ENCODE measurements around the gene RIMKLA. TPM values are rescaled to one million over a fixed set of nuclear protein-coding genes. Genes with fewer than 3 reads are reported as not detected.

RIMKLA gene
- total and polyA plus RNA-seq, 2 of the 13 experiments (the other 11 are each of a cell fraction or from before 2014, with no cell fraction given): 2.5 to 3.8 TPM

DNA sequence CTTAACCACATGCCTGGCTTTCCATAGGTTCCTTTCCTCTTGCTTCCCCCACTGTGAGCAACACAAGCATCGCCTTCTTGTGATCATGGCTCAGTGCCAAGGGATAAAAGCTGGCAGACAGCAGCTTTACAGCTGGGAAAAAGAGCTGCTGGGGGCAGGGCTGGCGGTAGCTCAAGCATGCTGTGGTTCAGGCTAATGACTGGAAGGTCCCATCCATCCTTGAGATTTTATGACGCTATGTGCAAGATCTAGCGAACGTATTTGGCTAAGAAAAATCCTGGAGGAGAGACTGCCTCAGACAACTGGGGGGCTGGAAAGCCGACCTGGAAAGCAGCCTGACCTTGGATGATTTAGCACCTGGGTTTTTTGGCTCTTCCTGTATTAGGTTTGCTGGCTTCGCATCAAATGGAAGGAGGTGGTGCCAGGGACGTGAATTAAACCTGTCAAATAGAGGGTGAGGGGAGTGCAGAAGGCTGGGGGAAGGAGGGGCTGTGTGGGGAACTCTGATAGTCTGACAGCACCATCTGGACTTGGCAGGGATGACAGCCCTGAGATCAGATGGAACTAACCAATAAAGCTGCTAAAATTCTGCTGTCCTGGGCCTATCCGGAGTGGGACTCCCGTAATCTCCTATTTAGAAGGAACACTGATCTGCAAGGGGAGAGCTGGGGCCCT, 40.5 kb downstream of the RIMKLA start:
- POLR2A ChIA-PET: no interaction called here
- ATAC-seq (no peak), DNase-seq (ENCODE audit: low spot score) (no peak), FAIRE-seq (no peak)
- H4K20me1 ChIP-seq (ENCODE audit: insufficient read depth, low read length): no peaks in the 10 kb centered on the region
- H2AFZ ChIP-seq (ENCODE audit: low read length): no peak overlapping the region
- H3K4me3 ChIP-seq (replicated peaks in 1 of 3; ENCODE audit: insufficient read depth in 1 of 3, low read depth in 2 of 3, low read length in 3 of 3): no peak overlapping the region
- H3K36me3 ChIP-seq (replicated peaks in 1 of 2; ENCODE audit: control insufficient read depth in 1 of 2, insufficient read depth in 2 of 2, low read length in 2 of 2): no peaks in the 10 kb centered on the region
- intact Hi-C loops (cut with micrococcal nuclease; ENCODE audit: unreplicated experiment): no loop called here
- no peak overlapping the region for H3K27ac ChIP-seq (ENCODE audit: extremely low read length, insufficient read depth, low read length)
- CTCF ChIA-PET (ENCODE audit: low intra/inter-chr PET ratio, low total read pairs): no interaction called here
- in situ Hi-C loops (cut with HindIII; ENCODE audit: extremely low pct_ligation_motif_present, low pct_unique_long_range_greater_than_20kb): no loop called here
- no peaks in the 10 kb centered on the region for H3K9me3 ChIP-seq (ENCODE audit: low read length)
- no peak overlapping the region for H3K4me2 ChIP-seq (ENCODE audit: low read depth, low read length)
- H3K9ac ChIP-seq (ENCODE audit: insufficient read depth, low read depth, low read length): no peak overlapping the region
- no peaks in the 10 kb centered on the region for H3K4me1 ChIP-seq (ENCODE audit: insufficient read depth, low read length)
- no peaks in the 10 kb centered on the region for H3K79me2 ChIP-seq (ENCODE audit: insufficient read depth, low read length)
- 51% methylated on average over 8 of the region's 10 CpGs for WGBS (ENCODE audit: low lambda C conversion rate)
- H3K27me3 ChIP-seq (ENCODE audit: control insufficient read depth in 1 of 2, insufficient read depth in 2 of 2, low read length in 2 of 2): peaks cover 0 to 18% of the 10 kb centered on the region in 2 experiments; a peak in 1 of 5 replicates
- no TSS peak for BruUV-seq (replicated peaks)
- TF ChIP-seq ZNF235 (CRISPR knock-in tag; IDR thresholded peaks at IDR 0.05; ENCODE audit: borderline replicate concordance): no peak
- TF ChIP-seq, protein P1, sequence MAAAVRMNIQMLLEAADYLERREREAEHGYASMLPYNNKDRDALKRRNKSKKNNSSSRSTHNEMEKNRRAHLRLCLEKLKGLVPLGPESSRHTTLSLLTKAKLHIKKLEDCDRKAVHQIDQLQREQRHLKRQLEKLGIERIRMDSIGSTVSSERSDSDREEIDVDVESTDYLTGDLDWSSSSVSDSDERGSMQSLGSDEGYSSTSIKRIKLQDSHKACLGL (CRISPR knock-in tag; IDR thresholded peaks at IDR 0.05): no peak
- TF ChIP-seq REPIN1 (CRISPR knock-in tag; IDR thresholded peaks at IDR 0.05; ENCODE audit: borderline replicate concordance, low read depth): no peak
- TF ChIP-seq ZNF782 (CRISPR knock-in tag; IDR thresholded peaks at IDR 0.05; ENCODE audit: borderline replicate concordance): no peak
- TF ChIP-seq RXRA (CRISPR knock-in tag; IDR thresholded peaks at IDR 0.05): no peak
- TF ChIP-seq FLYWCH1 (CRISPR knock-in tag; IDR thresholded peaks at IDR 0.05): no peak
- TF ChIP-seq ZNF292 (CRISPR knock-in tag; IDR thresholded peaks at IDR 0.05; ENCODE audit: borderline replicate concordance, low read depth): no peak
- TF ChIP-seq ZNF720 (CRISPR knock-in tag; IDR thresholded peaks at IDR 0.05): no peak
- TF ChIP-seq, protein P2, sequence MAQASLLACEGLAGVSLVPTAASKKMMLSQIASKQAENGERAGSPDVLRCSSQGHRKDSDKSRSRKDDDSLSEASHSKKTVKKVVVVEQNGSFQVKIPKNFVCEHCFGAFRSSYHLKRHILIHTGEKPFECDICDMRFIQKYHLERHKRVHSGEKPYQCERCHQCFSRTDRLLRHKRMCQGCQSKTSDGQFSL (CRISPR knock-in tag; IDR thresholded peaks at IDR 0.05): no peak
- TF ChIP-seq, protein P3, sequence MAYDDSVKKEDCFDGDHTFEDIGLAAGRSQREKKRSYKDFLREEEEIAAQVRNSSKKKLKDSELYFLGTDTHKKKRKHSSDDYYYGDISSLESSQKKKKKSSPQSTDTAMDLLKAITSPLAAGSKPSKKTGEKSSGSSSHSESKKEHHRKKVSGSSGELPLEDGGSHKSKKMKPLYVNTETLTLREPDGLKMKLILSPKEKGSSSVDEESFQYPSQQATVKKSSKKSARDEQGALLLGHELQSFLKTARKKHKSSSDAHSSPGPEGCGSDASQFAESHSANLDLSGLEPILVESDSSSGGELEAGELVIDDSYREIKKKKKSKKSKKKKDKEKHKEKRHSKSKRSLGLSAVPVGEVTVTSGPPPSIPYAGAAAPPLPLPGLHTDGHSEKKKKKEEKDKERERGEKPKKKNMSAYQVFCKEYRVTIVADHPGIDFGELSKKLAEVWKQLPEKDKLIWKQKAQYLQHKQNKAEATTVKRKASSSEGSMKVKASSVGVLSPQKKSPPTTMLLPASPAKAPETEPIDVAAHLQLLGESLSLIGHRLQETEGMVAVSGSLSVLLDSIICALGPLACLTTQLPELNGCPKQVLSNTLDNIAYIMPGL (CRISPR knock-in tag; IDR thresholded peaks at IDR 0.05; ENCODE audit: borderline replicate concordance in 1 of 2, low read depth in 1 of 2): no peak
- no peak for TF ChIP-seq WIZ (CRISPR knock-in tag; IDR thresholded peaks at IDR 0.05)
- TF ChIP-seq NFYC (CRISPR knock-in tag; IDR thresholded peaks at IDR 0.05): no peak
- no peak for TF ChIP-seq PHF20 (CRISPR knock-in tag; IDR thresholded peaks at IDR 0.05)
- TF ChIP-seq, protein P4, sequence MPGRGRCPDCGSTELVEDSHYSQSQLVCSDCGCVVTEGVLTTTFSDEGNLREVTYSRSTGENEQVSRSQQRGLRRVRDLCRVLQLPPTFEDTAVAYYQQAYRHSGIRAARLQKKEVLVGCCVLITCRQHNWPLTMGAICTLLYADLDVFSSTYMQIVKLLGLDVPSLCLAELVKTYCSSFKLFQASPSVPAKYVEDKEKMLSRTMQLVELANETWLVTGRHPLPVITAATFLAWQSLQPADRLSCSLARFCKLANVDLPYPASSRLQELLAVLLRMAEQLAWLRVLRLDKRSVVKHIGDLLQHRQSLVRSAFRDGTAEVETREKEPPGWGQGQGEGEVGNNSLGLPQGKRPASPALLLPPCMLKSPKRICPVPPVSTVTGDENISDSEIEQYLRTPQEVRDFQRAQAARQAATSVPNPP (CRISPR knock-in tag; IDR thresholded peaks at IDR 0.05): no peak
- TF ChIP-seq RBFOX2 (IDR thresholded peaks at IDR 0.05; ENCODE audit: low read depth, low read length): no peak
- TF ChIP-seq, protein P5, sequence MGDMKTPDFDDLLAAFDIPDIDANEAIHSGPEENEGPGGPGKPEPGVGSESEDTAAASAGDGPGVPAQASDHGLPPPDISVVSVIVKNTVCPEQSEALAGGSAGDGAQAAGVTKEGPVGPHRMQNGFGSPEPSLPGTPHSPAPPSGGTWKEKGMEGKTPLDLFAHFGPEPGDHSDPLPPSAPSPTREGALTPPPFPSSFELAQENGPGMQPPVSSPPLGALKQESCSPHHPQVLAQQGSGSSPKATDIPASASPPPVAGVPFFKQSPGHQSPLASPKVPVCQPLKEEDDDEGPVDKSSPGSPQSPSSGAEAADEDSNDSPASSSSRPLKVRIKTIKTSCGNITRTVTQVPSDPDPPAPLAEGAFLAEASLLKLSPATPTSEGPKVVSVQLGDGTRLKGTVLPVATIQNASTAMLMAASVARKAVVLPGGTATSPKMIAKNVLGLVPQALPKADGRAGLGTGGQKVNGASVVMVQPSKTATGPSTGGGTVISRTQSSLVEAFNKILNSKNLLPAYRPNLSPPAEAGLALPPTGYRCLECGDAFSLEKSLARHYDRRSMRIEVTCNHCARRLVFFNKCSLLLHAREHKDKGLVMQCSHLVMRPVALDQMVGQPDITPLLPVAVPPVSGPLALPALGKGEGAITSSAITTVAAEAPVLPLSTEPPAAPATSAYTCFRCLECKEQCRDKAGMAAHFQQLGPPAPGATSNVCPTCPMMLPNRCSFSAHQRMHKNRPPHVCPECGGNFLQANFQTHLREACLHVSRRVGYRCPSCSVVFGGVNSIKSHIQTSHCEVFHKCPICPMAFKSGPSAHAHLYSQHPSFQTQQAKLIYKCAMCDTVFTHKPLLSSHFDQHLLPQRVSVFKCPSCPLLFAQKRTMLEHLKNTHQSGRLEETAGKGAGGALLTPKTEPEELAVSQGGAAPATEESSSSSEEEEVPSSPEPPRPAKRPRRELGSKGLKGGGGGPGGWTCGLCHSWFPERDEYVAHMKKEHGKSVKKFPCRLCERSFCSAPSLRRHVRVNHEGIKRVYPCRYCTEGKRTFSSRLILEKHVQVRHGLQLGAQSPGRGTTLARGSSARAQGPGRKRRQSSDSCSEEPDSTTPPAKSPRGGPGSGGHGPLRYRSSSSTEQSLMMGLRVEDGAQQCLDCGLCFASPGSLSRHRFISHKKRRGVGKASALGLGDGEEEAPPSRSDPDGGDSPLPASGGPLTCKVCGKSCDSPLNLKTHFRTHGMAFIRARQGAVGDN (CRISPR knock-in tag; IDR thresholded peaks at IDR 0.05): no peak

Data from HepG2 (cell line).